WTC11 (cell line): Measurements from ENCODE around the gene KLHL22. TPM values are rescaled to one million over a fixed set of nuclear protein-coding genes. Genes with fewer than 3 reads are reported as not detected.

Experiments used
- ATAC-seq: fragments of 200-7000 bp; cut with Tn5 transposase; 2 replicates; pipeline ENCODE4 v1.10.0; 2021; ENCODE audit warnings: mild to moderate bottlenecking, moderate library complexity
- CTCF ChIA-PET: fragments of 300-600 bp; sonication (Branson Sonifier 250); formaldehyde crosslinking; loops from one replicate; lab custom pipeline; 2021; ENCODE audit warnings: antibody characterized with exemption; lab: Charles Lee
- POLR2A ChIA-PET: fragments of 350-600 bp; sonication (Branson Sonifier 250); formaldehyde crosslinking; loops from one replicate; lab custom pipeline; 2021; ENCODE audit warnings: antibody characterized with exemption; lab: Charles Lee
- DNase-seq: peaks from one replicate; pipeline ENCODE4 v3.0.0; 2021; ENCODE audit warnings: low spot score
- H3K27ac Mint-ChIP-seq: 2 replicates; pipeline ENCODE4 v1.8.0; 2021; ENCODE audit warnings: mixed read lengths
- H3K27me3 Mint-ChIP-seq: 2 replicates; pipeline ENCODE4 v1.8.0; 2021; ENCODE audit warnings: low read depth, mild to moderate bottlenecking, moderate library complexity, mixed read lengths
- H3K36me3 Mint-ChIP-seq: 2 replicates; pipeline ENCODE4 v1.8.0; 2021; ENCODE audit warnings: mixed read lengths
- H3K4me1 Mint-ChIP-seq: 2 replicates; pipeline ENCODE4 v1.8.0; 2022; ENCODE audit warnings: mixed read lengths
- H3K4me3 Mint-ChIP-seq: 2 replicates; pipeline ENCODE4 v1.8.0; 2021; ENCODE audit warnings: mild to moderate bottlenecking, moderate library complexity, mixed read lengths
- H3K9me3 Mint-ChIP-seq: 2 replicates; pipeline ENCODE4 v1.8.0; 2021; ENCODE audit warnings: mixed read lengths
- ATF2 ChIP-seq: sonication (generic); formaldehyde crosslinking; IDR thresholded peaks from 2 replicates; pipeline ENCODE4 v1.8.1; 2022; ENCODE audit warnings: low read depth, missing genetic modification reagents, borderline replicate concordance
- ERG ChIP-seq: fragments of 250-450 bp; sonication (Bioruptor Pico); IDR thresholded peaks from 2 replicates; pipeline ENCODE4 v1.8.0; 2021; ENCODE audit warnings: mild to moderate bottlenecking
- FOXP4 ChIP-seq: sonication (generic); formaldehyde crosslinking; IDR thresholded peaks from 2 replicates; pipeline ENCODE4 v1.8.0; 2022; ENCODE audit warnings: mild to moderate bottlenecking, missing genetic modification reagents
- GABPB1 ChIP-seq: sonication (generic); formaldehyde crosslinking; IDR thresholded peaks from 2 replicates; pipeline ENCODE4 v1.8.1; 2023; ENCODE audit warnings: mild to moderate bottlenecking, missing genetic modification reagents
- IRF1 ChIP-seq: sonication (generic); formaldehyde crosslinking; IDR thresholded peaks from 2 replicates; pipeline ENCODE4 v1.8.0; 2023; ENCODE audit warnings: missing genetic modification reagents
- KAT7 ChIP-seq: sonication (generic); formaldehyde crosslinking; IDR thresholded peaks from 2 replicates; pipeline ENCODE4 v1.8.1; 2023; ENCODE audit warnings: missing genetic modification reagents, mild to moderate bottlenecking, borderline replicate concordance
- MAX ChIP-seq: sonication (generic); formaldehyde crosslinking; IDR thresholded peaks from 2 replicates; pipeline ENCODE4 v1.8.0; 2022; ENCODE audit warnings: mild to moderate bottlenecking, missing genetic modification reagents
- NR1H2 ChIP-seq: sonication (generic); formaldehyde crosslinking; IDR thresholded peaks from 2 replicates; pipeline ENCODE4 v1.9.0; 2021; ENCODE audit warnings: mild to moderate bottlenecking, moderate library complexity, missing genetic modification reagents
- OVOL2 ChIP-seq: fragments of 250-450 bp; sonication (Bioruptor Pico); IDR thresholded peaks from 2 replicates; pipeline ENCODE4 v1.9.0; 2021; ENCODE audit warnings: mild to moderate bottlenecking, borderline replicate concordance
- PRDM15 ChIP-seq: sonication (generic); formaldehyde crosslinking; IDR thresholded peaks from 2 replicates; pipeline ENCODE4 v1.8.0; 2022; ENCODE audit warnings: missing genetic modification reagents
- SMAD3 ChIP-seq: sonication (generic); formaldehyde crosslinking; IDR thresholded peaks from 2 replicates; pipeline ENCODE4 v1.8.0; 2022; ENCODE audit warnings: missing genetic modification reagents, mild to moderate bottlenecking, borderline replicate concordance
- TP53 ChIP-seq: sonication (generic); formaldehyde crosslinking; IDR thresholded peaks from 2 replicates; pipeline ENCODE4 v1.8.1; 2023; ENCODE audit warnings: mild to moderate bottlenecking, missing genetic modification reagents
- ZNF121 ChIP-seq: sonication (generic); formaldehyde crosslinking; IDR thresholded peaks from 2 replicates; pipeline ENCODE4 v1.8.0; 2023; ENCODE audit warnings: missing genetic modification reagents
- ZNF512 ChIP-seq: sonication (generic); formaldehyde crosslinking; IDR thresholded peaks from 2 replicates; pipeline ENCODE4 v1.8.1; 2022; ENCODE audit warnings: missing genetic modification reagents, borderline replicate concordance
- ZNF532 ChIP-seq: fragments of 250-450 bp; sonication (Bioruptor Pico); IDR thresholded peaks from 2 replicates; pipeline ENCODE4 v1.9.0; 2021; ENCODE audit warnings: mild to moderate bottlenecking, borderline replicate concordance
- ZNF671 ChIP-seq: fragments of 250-450 bp; sonication (Bioruptor Pico); IDR thresholded peaks from 2 replicates; pipeline ENCODE4 v1.8.0; 2021; ENCODE audit warnings: mild to moderate bottlenecking
- total RNA-seq: library from RNA; stranded (reverse); gene quantifications from 3 replicates; pipeline ENCODE4 v1.2.3, GENCODE V29; 2021

Gene KLHL22
- total RNA-seq, 1 experiment from 2014 or later, result 15.7 TPM

GRCh38 chr22:20436768-20437612 is 58.6 kb downstream of the KLHL22 start:
- ATAC-seq, result peak; percentile 9
- peaks cover 61% of the 10 kb centered on the region for H3K27me3 Mint-ChIP-seq
- CTCF ChIA-PET, result interaction anchor here (5.7 kb wide), 1 partner anchor 19 kb away, joined by 31 read pairs; no protein-coding TSS in a partner anchor
- peak overlapping the region; percentile 92 for H3K4me3 Mint-ChIP-seq
- no peaks in the 10 kb centered on the region for H3K9me3 Mint-ChIP-seq
- no peak for DNase-seq
- TF ChIP-seq ATF2 (CRISPR knock-in tag), result no peak
- TF ChIP-seq IRF1, result peak; percentile 74; the same call in 1 of the 2 replicates
- TF ChIP-seq KAT7 (CRISPR knock-in tag), result 0 out of 2 replicates have a peak, but pooled peaks have one; percentile 61
- 0 out of 2 replicates have a peak, but pooled peaks have one; percentile 31 for TF ChIP-seq GABPB1 (CRISPR knock-in tag)
- 0 out of 2 replicates have a peak, but pooled peaks have one; percentile 29 for TF ChIP-seq MAX (CRISPR knock-in tag)
- TF ChIP-seq ZNF121, result peak; percentile 86
- TF ChIP-seq FOXP4 (CRISPR knock-in tag), result peak; percentile 42; the same call in 1 of the 2 replicates
- TF ChIP-seq SMAD3 (CRISPR knock-in tag), result no peak
- peaks cover 26% of the 10 kb centered on the region for H3K4me1 Mint-ChIP-seq
- no peak overlapping the region for H3K27ac Mint-ChIP-seq
- H3K36me3 Mint-ChIP-seq, result no peaks in the 10 kb centered on the region
- POLR2A ChIA-PET, result interaction anchor here (0.6 kb wide), 1 partner anchor 54 kb away, joined by 6 read pairs; no protein-coding TSS in a partner anchor

- peaks cover 67% of the 10 kb centered on the region for H3K27me3 Mint-ChIP-seq
- ATAC-seq, result peak; percentile 4; the same call in 1 of the 2 replicates
- H3K4me1 Mint-ChIP-seq, result peaks cover 27% of the 10 kb centered on the region
- peak; percentile 70 for DNase-seq
- H3K27ac Mint-ChIP-seq, result no peak overlapping the region
- H3K36me3 Mint-ChIP-seq, result no peaks in the 10 kb centered on the region
- POLR2A ChIA-PET, result interaction anchor here (0.6 kb wide), 1 partner anchor 17 kb away, joined by 4 read pairs; no protein-coding TSS in a partner anchor
- CTCF ChIA-PET, result interaction anchor here (5.7 kb wide), 1 partner anchor 18 kb away, joined by 31 read pairs; no protein-coding TSS in a partner anchor
- no peaks in the 10 kb centered on the region for H3K9me3 Mint-ChIP-seq
- peak overlapping the region; percentile 92 for H3K4me3 Mint-ChIP-seq
- TF ChIP-seq NR1H2 (CRISPR knock-in tag), result no peak
- TF ChIP-seq ZNF512 (CRISPR knock-in tag), result no peak
- TF ChIP-seq ZNF671 (CRISPR knock-in tag), result no peak
- no peak for TF ChIP-seq OVOL2
- TF ChIP-seq ERG (CRISPR knock-in tag), result no peak
- no peak for TF ChIP-seq TP53 (CRISPR knock-in tag)
- TF ChIP-seq ZNF532 (CRISPR knock-in tag), result no peak
- TF ChIP-seq PRDM15 (CRISPR knock-in tag), result no peak
These were observed 59.3 kb downstream of the KLHL22 start for GRCh38 chr22:20436307-20436767.
